HG03432 (cell line): Measurements from ENCODE around the gene GARIN5B.

Experiments used
- ATAC-seq: cut with Tn5 transposase; IDR thresholded peaks from one replicate; pipeline ENCODE4 v1.9.1; 2021; ENCODE audit warnings: mild to moderate bottlenecking, moderate library complexity; ENCODE audit not compliant: unreplicated experiment

The GARIN5B gene

GRCh38 chr19:55389386-55390317 is 26.6 kb upstream of the GARIN5B start:
- ATAC-seq: no peak

GRCh38 chr19:55387736-55388497 is 24.9 kb upstream of the GARIN5B start:
- ATAC-seq: no peak

GRCh38 chr19:55386493-55386971 is 23.5 kb upstream of the GARIN5B start:
- ATAC-seq: no peak

GRCh38 chr19:55385724-55386492 is 22.8 kb upstream of the GARIN5B start, which contains the start of gene RPL28:
RPL28 (plus strand) TSS chr19:55385932; CDS start chr19:55386358, 426 bp downstream.
- peak; percentile 68 for ATAC-seq

GRCh38 chr19:55384920-55385723 is 22.1 kb upstream of the GARIN5B start:
- peak; percentile 56 for ATAC-seq

GRCh38 chr19:55384131-55384919 is 21.3 kb upstream of the GARIN5B start, which contains the start of gene TMEM238:
TMEM238 (minus strand) TSS chr19:55384292; CDS start chr19:55384259, 33 bp downstream.
- ATAC-seq: peak; percentile 25

GRCh38 chr19:55383279-55384130 is 20.4 kb upstream of the GARIN5B start:
- peak; percentile 30 for ATAC-seq

GRCh38 chr19:55382522-55383054 is 19.5 kb upstream of the GARIN5B start:
- no peak for ATAC-seq

GRCh38 chr19:55382013-55382412 is 19.0 kb upstream of the GARIN5B start:
- ATAC-seq: no peak

- ATAC-seq: no peak
Observed at GRCh38 chr19:55379174-55379573, 16.1 kb upstream of the GARIN5B start.

GRCh38 chr19:55377356-55378131 is 14.5 kb upstream of the GARIN5B start:
- no peak for ATAC-seq

GRCh38 chr19:55376241-55376933 is 13.3 kb upstream of the GARIN5B start, which contains the start of gene TMEM190:
TMEM190 (plus strand) TSS chr19:55376826; CDS start chr19:55376854, 28 bp downstream.
- ATAC-seq: no peak

- ATAC-seq: no peak
Observed at GRCh38 chr19:55373993-55374757, 11.1 kb upstream of the GARIN5B start.

- no peak for ATAC-seq
Observed at GRCh38 chr19:55373306-55373992, 10.4 kb upstream of the GARIN5B start.
